Naive thymus-derived CD8-positive, alpha-beta T cell (primary cell): Measurements from ENCODE around the gene KRTAP10-8. TPM values are rescaled to one million over a fixed set of nuclear protein-coding genes. Genes with fewer than 3 reads are reported as not detected.
A peak's percentile ranks its signal among the peaks of the same experiment; 100 is the strongest.

Experiments
- ATAC-seq, 2 donors: fragments of 150-1000 bp; cut with Tn5 transposase in 1 of 2; sonication (Bioruptor Pico), chemical (Tn5 transposase) in 1 of 2; 1 replicate in 1 of 2; 2 replicates in 1 of 2; pipeline ENCODE4 v1.10.0; 2021; ENCODE audit warnings: mild to moderate bottlenecking in 2 of 2, moderate library complexity in 2 of 2
- POLR2A ChIA-PET: fragments of 350-600 bp; sonication (Branson Sonifier 250); formaldehyde crosslinking; loops from one replicate; lab custom pipeline; 2021; ENCODE audit warnings: antibody characterized with exemption; lab: Charles Lee
- DNase-seq, 10 donors: peaks; one replicate each; pipeline versions ENCODE4 v3.0.0 to v3.0.0-alpha.2; 2020 to 2022
- H3K27ac Mint-ChIP-seq, 10 donors: one replicate each; pipeline ENCODE4 v1.8.0; 2020 to 2022; ENCODE audit warnings: mild to moderate bottlenecking in 10 of 10, mixed read lengths in 10 of 10, moderate library complexity in 4 of 10, inconsistent platforms in 1 of 10
- H3K27me3 Mint-ChIP-seq, 5 donors: one replicate each; pipeline ENCODE4 v1.8.0; 2021 to 2022; ENCODE audit warnings: mixed read lengths in 5 of 5
- H3K36me3 Mint-ChIP-seq, 3 donors: one replicate each; pipeline ENCODE4 v1.8.0; 2020 to 2022; ENCODE audit warnings: mixed read lengths in 3 of 3, mild to moderate bottlenecking in 2 of 3, inconsistent platforms in 1 of 3
- H3K4me1 Mint-ChIP-seq, 4 donors: one replicate each; pipeline ENCODE4 v1.8.0; 2021 to 2022; ENCODE audit warnings: mixed read lengths in 4 of 4
- H3K4me3 Mint-ChIP-seq, 10 donors: one replicate each; pipeline ENCODE4 v1.8.0; 2020 to 2022; ENCODE audit warnings: mild to moderate bottlenecking in 10 of 10, mixed read lengths in 10 of 10, moderate library complexity in 6 of 10, inconsistent platforms in 1 of 10
- H3K9me3 Mint-ChIP-seq, 9 donors: one replicate each; pipeline ENCODE4 v1.8.0; 2020 to 2022; ENCODE audit warnings: mixed read lengths in 9 of 9, mild to moderate bottlenecking in 3 of 9, inconsistent platforms in 1 of 9, moderate library complexity in 1 of 9
- polyA plus RNA-seq, 3 donors: library from polyadenylated mRNA; unstranded; fragments of 300-500 nt; fragmentation: Illumina TruSeq; gene quantifications; one replicate each; pipeline ENCODE4 v1.2.3, GENCODE V29; 2021
- total RNA-seq, 8 experiments: library from RNA in 2 of 8; stranded (reverse) in 2 of 8; gene quantifications; one replicate each; pipeline ENCODE4 v1.2.3 and lab custom pipeline; 2021 to 2026

KRTAP10-8 gene
- total RNA-seq (not detected), polyA plus RNA-seq (not detected), total RNA-seq (lab: John Stamatoyannopoulos, UW) (0 reads per million in 6 experiments)

- no peaks in the 10 kb centered on the region for H3K27me3 Mint-ChIP-seq
- POLR2A ChIA-PET = no interaction called here
- peaks cover 13 to 38% (median 22%) of the 10 kb centered on the region in 4 donors for H3K4me1 Mint-ChIP-seq
- no peak for ATAC-seq
- DNase-seq = no peak
- peaks cover 0 to 14% (median 14%) of the 10 kb centered on the region in 3 donors for H3K36me3 Mint-ChIP-seq
- H3K9me3 Mint-ChIP-seq = peaks cover 7 to 36% (median 22%) of the 10 kb centered on the region in 9 donors
- H3K4me3 Mint-ChIP-seq = peak within 1 kb of the TSS in 2 of 10 donors; percentile 20 to 26
- H3K27ac Mint-ChIP-seq = peak within 1 kb of the TSS in 5 of 10 donors; percentile 13 to 41 (median 21)
Observed at GRCh38 chr21:44612029-44612486, at the start of gene KRTAP10-8. Gene KRTAP10-8 (plus strand): TSS chr21:44612079. CDS start chr21:44612101, 22 bp downstream.

- DNase-seq = no peak
- POLR2A ChIA-PET = no interaction called here
- peaks cover 2 to 22% (median 12%) of the 10 kb centered on the region in 4 donors for H3K4me1 Mint-ChIP-seq
Observed at GRCh38 chr21:44564099-44564498, 47.8 kb upstream of the KRTAP10-8 start.

GRCh38 chr21:44564886-44565598 lies 46.8 kb upstream of the KRTAP10-8 start:
- DNase-seq (peak in 1 of 10 donors; percentile 13), ATAC-seq (no peak)
- no peaks in the 10 kb centered on the region for H3K27me3 Mint-ChIP-seq
- peaks cover 2 to 22% (median 12%) of the 10 kb centered on the region in 4 donors for H3K4me1 Mint-ChIP-seq
- H3K36me3 Mint-ChIP-seq = peaks cover 0 to 15% (median 10%) of the 10 kb centered on the region in 3 donors
- peak overlapping the region in 9 of 10 donors; percentile 57 to 86 (median 70) for H3K27ac Mint-ChIP-seq
- H3K4me3 Mint-ChIP-seq = peak overlapping the region in 5 of 10 donors; percentile 4 to 36 (median 20)
- peaks cover 8 to 32% (median 19%) of the 10 kb centered on the region in 9 donors for H3K9me3 Mint-ChIP-seq
- POLR2A ChIA-PET = no interaction called here

More at GRCh38 chr21:44564099-44564498, 47.8 kb upstream of the KRTAP10-8 start:
- peak overlapping the region in 2 of 10 donors; percentile 3 to 70 for H3K27ac Mint-ChIP-seq
- H3K4me3 Mint-ChIP-seq = no peak overlapping the region
- peaks cover 0 to 2% (median 0%) of the 10 kb centered on the region in 5 donors for H3K27me3 Mint-ChIP-seq
- peaks cover 0 to 15% (median 10%) of the 10 kb centered on the region in 3 donors for H3K36me3 Mint-ChIP-seq
- peaks cover 8 to 40% (median 19%) of the 10 kb centered on the region in 9 donors for H3K9me3 Mint-ChIP-seq
- no peak for ATAC-seq

- no peak for ATAC-seq
- POLR2A ChIA-PET = no interaction called here
Observed at GRCh38 chr21:44566403-44566802, 45.5 kb upstream of the KRTAP10-8 start.

GRCh38 chr21:44567481-44568171 lies 44.3 kb upstream of the KRTAP10-8 start:
- H3K9me3 Mint-ChIP-seq = peaks cover 0 to 14% (median under 1%) of the 10 kb centered on the region in 9 donors
- peaks cover 2 to 22% (median 12%) of the 10 kb centered on the region in 4 donors for H3K4me1 Mint-ChIP-seq
- H3K27me3 Mint-ChIP-seq = peaks cover 0 to 3% (median 0%) of the 10 kb centered on the region in 5 donors
- H3K36me3 Mint-ChIP-seq = peaks cover 0 to 4% (median under 1%) of the 10 kb centered on the region in 3 donors
- H3K27ac Mint-ChIP-seq = peak overlapping the region in 1 of 10 donors; percentile 52
- POLR2A ChIA-PET = interaction anchor here (0.8 to 1.0 kb wide), 2 partner anchors 11 to 20 kb away, joined by 3 to 4 read pairs; no protein-coding TSS in a partner anchor
- peak in 1 of 10 donors; percentile 22 for DNase-seq
- no peak overlapping the region for H3K4me3 Mint-ChIP-seq
- ATAC-seq = no peak

More at GRCh38 chr21:44566403-44566802, 45.5 kb upstream of the KRTAP10-8 start:
- Mint-ChIP-seq H3K27ac (peak overlapping the region in 1 of 10 donors; percentile 27), H3K36me3 (peaks cover 0 to 11% (median 4%) of the 10 kb centered on the region in 3 donors), H3K27me3 (peaks cover 0 to under 1% (median 0%) of the 10 kb centered on the region in 5 donors), H3K4me1 (peaks cover 2 to 22% (median 12%) of the 10 kb centered on the region in 4 donors), H3K4me3 (no peak overlapping the region), H3K9me3 (peaks cover 0 to 22% (median 7%) of the 10 kb centered on the region in 9 donors)
- no peak for DNase-seq

GRCh38 chr21:44568261-44568660 lies 43.6 kb upstream of the KRTAP10-8 start:
- ATAC-seq (no peak), DNase-seq (peak in 1 of 10 donors; percentile 23)
- H3K36me3 Mint-ChIP-seq = peaks cover 0 to 4% (median 0%) of the 10 kb centered on the region in 3 donors
- peaks cover 0 to 5% (median 0%) of the 10 kb centered on the region in 5 donors for H3K27me3 Mint-ChIP-seq
- peaks cover 0 to 8% (median 0%) of the 10 kb centered on the region in 9 donors for H3K9me3 Mint-ChIP-seq
- no peak overlapping the region for H3K4me3 Mint-ChIP-seq
- POLR2A ChIA-PET = interaction anchor here (0.8 to 1.0 kb wide), 2 partner anchors 12 to 20 kb away, joined by 3 to 4 read pairs; no protein-coding TSS in a partner anchor
- H3K4me1 Mint-ChIP-seq = peaks cover 2 to 22% (median 13%) of the 10 kb centered on the region in 4 donors
- H3K27ac Mint-ChIP-seq = peak overlapping the region in 1 of 10 donors; percentile 25

GRCh38 chr21:44568667-44569556 lies 43.0 kb upstream of the KRTAP10-8 start:
- DNase-seq (peak in 1 of 10 donors; percentile 40), ATAC-seq (no peak)
- Mint-ChIP-seq H3K9me3 (peaks cover 0 to 6% (median 0%) of the 10 kb centered on the region in 9 donors), H3K4me1 (peaks cover 2 to 22% (median 13%) of the 10 kb centered on the region in 4 donors), H3K27me3 (peaks cover 0 to 5% (median 0%) of the 10 kb centered on the region in 5 donors), H3K27ac (peak overlapping the region in 3 of 10 donors; percentile 53 to 75 (median 55)), H3K4me3 (no peak overlapping the region), H3K36me3 (peaks cover 0 to 2% (median 0%) of the 10 kb centered on the region in 3 donors)
- POLR2A ChIA-PET = interaction anchor here (0.8 kb wide), 1 partner anchor 21 kb away, joined by 4 read pairs; no protein-coding TSS in a partner anchor

- H3K9me3 Mint-ChIP-seq = peaks cover 0 to 6% (median 0%) of the 10 kb centered on the region in 9 donors
- no peaks in the 10 kb centered on the region for H3K36me3 Mint-ChIP-seq
- H3K27ac Mint-ChIP-seq = peak overlapping the region in 3 of 10 donors; percentile 8 to 77 (median 35)
- peaks cover 3 to 14% (median 13%) of the 10 kb centered on the region in 4 donors for H3K4me1 Mint-ChIP-seq
- POLR2A ChIA-PET = no interaction called here
- H3K4me3 Mint-ChIP-seq = no peak overlapping the region
- DNase-seq (no peak), ATAC-seq (no peak)
- peaks cover 0 to 9% (median 1%) of the 10 kb centered on the region in 5 donors for H3K27me3 Mint-ChIP-seq
Observed at GRCh38 chr21:44569861-44570517, 41.9 kb upstream of the KRTAP10-8 start.

GRCh38 chr21:44571296-44571695 lies 40.6 kb upstream of the KRTAP10-8 start:
- H3K36me3 Mint-ChIP-seq = no peaks in the 10 kb centered on the region
- ATAC-seq (no peak), DNase-seq (no peak)
- H3K27ac Mint-ChIP-seq = peak overlapping the region in 1 of 10 donors; percentile 26
- no peak overlapping the region for H3K4me3 Mint-ChIP-seq
- H3K27me3 Mint-ChIP-seq = peaks cover 0 to 12% (median 1%) of the 10 kb centered on the region in 5 donors
- POLR2A ChIA-PET = no interaction called here
- peaks cover 4 to 15% (median 7%) of the 10 kb centered on the region in 4 donors for H3K4me1 Mint-ChIP-seq
- peaks cover 0 to 11% (median 0%) of the 10 kb centered on the region in 9 donors for H3K9me3 Mint-ChIP-seq

GRCh38 chr21:44571844-44572782 lies 39.8 kb upstream of the KRTAP10-8 start:
- Mint-ChIP-seq H3K27me3 (peaks cover 0 to 12% (median 1%) of the 10 kb centered on the region in 5 donors), H3K4me3 (no peak overlapping the region), H3K9me3 (peaks cover 0 to 15% (median 4%) of the 10 kb centered on the region in 9 donors), H3K27ac (peak overlapping the region in 3 of 10 donors; percentile 23 to 52 (median 26)), H3K36me3 (no peaks in the 10 kb centered on the region), H3K4me1 (peaks cover 0 to 15% (median 6%) of the 10 kb centered on the region in 4 donors)
- POLR2A ChIA-PET = no interaction called here
- DNase-seq (no peak), ATAC-seq (no peak)
